Lung (tissue), 12 donors: Measurements from ENCODE around the gene USP4. TPM values are rescaled to one million over a fixed set of nuclear protein-coding genes. Genes with fewer than 3 reads are reported as not detected.

Experiments
- ATAC-seq: fragments of 200-7000 bp; cut with Tn5 transposase; one replicate; pipeline ENCODE4 v1.9.1; 2020; ENCODE audit warnings: moderate number of reproducible peaks; ENCODE audit not compliant: insufficient read depth, low FRiP score
- DNase-seq, 3 donors: peaks; one replicate each; pipeline ENCODE4 v3.0.0-alpha.2; 2013 to 2017
- H3K27ac ChIP-seq, 2 donors: one replicate each; pipeline ENCODE4 v1.5.1; 2013; ENCODE audit warnings: mild to moderate bottlenecking in 2 of 2, moderate library complexity in 2 of 2, control low read depth in 1 of 2, inconsistent platforms in 1 of 2, low read depth in 1 of 2, low read length in 1 of 2
- H3K27me3 ChIP-seq, 3 donors: one replicate each; pipeline ENCODE4 v1.5.1; 2013; ENCODE audit warnings: low read length in 2 of 3; ENCODE audit not compliant: control insufficient read depth in 3 of 3, insufficient read depth in 3 of 3
- H3K36me3 ChIP-seq, 4 donors: one replicate each; pipeline ENCODE4 v1.5.1; 2013; ENCODE audit warnings: low read length in 4 of 4, mild to moderate bottlenecking in 1 of 4, moderate library complexity in 1 of 4; ENCODE audit not compliant: control insufficient read depth in 4 of 4, insufficient read depth in 4 of 4
- H3K4me1 ChIP-seq, 5 donors: one replicate each; pipeline ENCODE4 v1.5.1; 2013; ENCODE audit warnings: low read length in 5 of 5, mild to moderate bottlenecking in 2 of 5, moderate library complexity in 1 of 5; ENCODE audit not compliant: control insufficient read depth in 5 of 5, insufficient read depth in 5 of 5
- H3K4me3 ChIP-seq: one replicate; pipeline ENCODE4 v1.5.1; 2013; ENCODE audit warnings: mild to moderate bottlenecking, control low read depth, moderate library complexity
- H3K9ac ChIP-seq, 2 donors: one replicate each; pipeline ENCODE4 v1.5.1; 2013; ENCODE audit warnings: low read length in 2 of 2, control low read depth in 1 of 2; ENCODE audit not compliant: insufficient read depth in 1 of 2
- H3K9me3 ChIP-seq, 4 donors: one replicate each; pipeline ENCODE4 v1.5.1; 2013; ENCODE audit warnings: low read length in 3 of 4, mild to moderate bottlenecking in 1 of 4, moderate library complexity in 1 of 4; ENCODE audit not compliant: control insufficient read depth in 4 of 4, insufficient read depth in 3 of 4
- CTCF ChIP-seq: IDR thresholded peaks from 2 replicates; pipeline ENCODE4 v1.5.1; 2012; ENCODE audit warnings: mild to moderate bottlenecking; ENCODE audit errors: control extremely low read depth, extremely low read depth
- WGBS, 2 donors: extraction: QIAGEN DNeasy Blood & Tissue Kit; methylation state at CpG; one replicate each; pipeline ENCODE4 v1.1.7; 2013; 5-methylcytosine and 5-hydroxymethylcytosine counted together
- polyA plus RNA-seq, 2 donors: library from polyadenylated mRNA; stranded (reverse); fragments of 200-250 nt; gene quantifications; one replicate each; pipeline ENCODE4 v1.2.1, GENCODE V29; 2013
- total RNA-seq, 2 donors: library from RNA; depleted of rRNA in 1 of 2; stranded (reverse); fragments of >200 nt in 1 of 2; gene quantifications; one replicate each; pipeline ENCODE4 v1.2.1, GENCODE V29; 2014 to 2021
- donor health status: control.
- donor health status: control.
- donor health status: Bipolar disorder and iron deficiency.
- donor health status: healthy.
- donor health status: DM: yes; HTN: yes; CAD: no.

The USP4 gene
- total and polyA plus RNA-seq, 4 donors, result 39.4 to 72.4 (median 54.7) TPM

GRCh38 chr3:49296781-49297411, 43.0 kb downstream of the USP4 start:
- H3K36me3 ChIP-seq, result peaks cover 31 to 61% (median 48%) of the 10 kb centered on the region in 4 donors
- WGBS, 2 donors, result 48 to 64% methylated on average over 2 of the region's 2 CpGs
- no peaks in the 10 kb centered on the region for H3K27me3 ChIP-seq
- ATAC-seq, result no peak
- H3K9ac ChIP-seq, result no peak overlapping the region
- no peak for DNase-seq
- TF ChIP-seq CTCF, result no peak
- no peak overlapping the region for H3K4me3 ChIP-seq
- peaks cover 0 to 7% (median 0%) of the 10 kb centered on the region in 5 donors for H3K4me1 ChIP-seq
- H3K9me3 ChIP-seq, result no peaks in the 10 kb centered on the region
- peak overlapping the region; percentile 75 to 80 for H3K27ac ChIP-seq

GRCh38 chr3:49295489-49296058, 44.3 kb downstream of the USP4 start:
- WGBS, 2 donors, result 69 to 77% methylated on average over 11 of the region's 11 CpGs
- H3K27me3 ChIP-seq, result no peaks in the 10 kb centered on the region
- no peaks in the 10 kb centered on the region for H3K9me3 ChIP-seq
- ATAC-seq (no peak), DNase-seq (peak; percentile 32 to 36 (median 32))
- H3K36me3 ChIP-seq, result peaks cover 34 to 59% (median 44%) of the 10 kb centered on the region in 4 donors
- H3K4me3 ChIP-seq, result no peak overlapping the region
- H3K27ac ChIP-seq, result no peak overlapping the region
- peaks cover 0 to 7% (median 0%) of the 10 kb centered on the region in 5 donors for H3K4me1 ChIP-seq
- no peak overlapping the region for H3K9ac ChIP-seq
- peak; percentile 15 for TF ChIP-seq CTCF

- WGBS, 2 donors, result 61 to 66% methylated on average over 8 of the region's 8 CpGs
- no peak for ATAC-seq
- Histone ChIP-seq H3K27ac (peak overlapping the region in 1 of 2 donors; percentile 15), H3K9ac (no peak overlapping the region), H3K9me3 (no peaks in the 10 kb centered on the region), H3K4me3 (peak overlapping the region; percentile 17), H3K4me1 (peaks cover 0 to 7% (median 0%) of the 10 kb centered on the region in 5 donors), H3K27me3 (no peaks in the 10 kb centered on the region), H3K36me3 (peaks cover 28 to 57% (median 41%) of the 10 kb centered on the region in 4 donors)
- no peak for TF ChIP-seq CTCF
- peak in 1 of 3 donors; percentile 24 for DNase-seq
These were observed 45.5 kb downstream of the USP4 start for GRCh38 chr3:49294343-49294742.
